GM19025 (cell line): Measurements from ENCODE around the gene ZBTB7C.

ENCODE experiments used
- ATAC-seq: cut with Tn5 transposase; IDR thresholded peaks from one replicate; pipeline ENCODE4 v1.9.1; 2021; ENCODE audit warnings: mild to moderate bottlenecking, low read depth, moderate library complexity; ENCODE audit not compliant: unreplicated experiment

Gene ZBTB7C

GRCh38 chr18:48132797-48133655 lies 276.2 kb downstream of the ZBTB7C start:
- ATAC-seq = no peak

GRCh38 chr18:48131042-48131441 lies 278.1 kb downstream of the ZBTB7C start:
- ATAC-seq = no peak

DNA sequence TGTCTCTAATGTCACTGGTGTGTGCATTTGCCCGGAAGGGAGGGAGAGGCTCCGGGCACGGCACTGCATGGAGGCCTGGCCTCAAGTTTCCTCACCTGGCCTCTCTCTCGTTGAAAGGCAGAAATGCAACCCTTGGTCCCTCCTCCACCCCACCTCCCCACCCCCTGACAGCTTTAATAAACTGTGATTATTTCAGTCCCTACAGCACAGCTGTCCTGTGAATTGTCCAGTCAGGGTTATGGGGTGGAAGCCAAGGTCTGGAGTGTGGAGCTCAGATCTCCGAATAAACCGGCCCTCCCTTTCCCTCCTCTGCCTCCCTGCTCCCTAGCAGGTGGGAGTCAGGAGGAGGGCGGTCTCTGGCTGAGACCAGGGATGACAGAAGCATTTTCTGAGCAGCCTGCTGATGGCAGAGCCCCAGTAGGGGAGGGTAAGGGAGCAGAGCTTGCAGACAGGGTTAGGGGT lies 279.5 kb downstream of the ZBTB7C start:
- no peak for ATAC-seq

DNA sequence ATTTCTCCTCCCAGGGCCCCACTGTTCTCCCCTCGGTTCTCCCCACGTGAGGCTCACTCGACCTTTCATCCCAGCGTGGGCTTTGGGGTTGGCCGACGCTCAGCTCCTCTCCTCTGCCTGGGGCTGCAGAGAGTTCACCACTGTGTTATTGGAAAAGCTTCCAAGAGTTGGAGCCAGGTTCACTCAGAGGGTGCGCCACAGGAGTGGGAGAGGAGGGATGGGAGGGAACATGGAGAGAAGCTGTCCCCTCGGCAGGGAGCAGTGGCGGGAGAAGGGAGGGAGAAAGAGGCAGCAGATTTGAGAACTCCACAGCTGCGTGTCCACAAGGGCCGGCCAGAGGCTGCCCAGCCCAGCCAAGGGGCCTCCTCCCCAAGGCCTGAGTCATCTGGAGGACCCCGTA lies 281.6 kb downstream of the ZBTB7C start:
- no peak for ATAC-seq

GRCh38 chr18:48126240-48126639 lies 282.9 kb downstream of the ZBTB7C start:
- no peak for ATAC-seq

DNA sequence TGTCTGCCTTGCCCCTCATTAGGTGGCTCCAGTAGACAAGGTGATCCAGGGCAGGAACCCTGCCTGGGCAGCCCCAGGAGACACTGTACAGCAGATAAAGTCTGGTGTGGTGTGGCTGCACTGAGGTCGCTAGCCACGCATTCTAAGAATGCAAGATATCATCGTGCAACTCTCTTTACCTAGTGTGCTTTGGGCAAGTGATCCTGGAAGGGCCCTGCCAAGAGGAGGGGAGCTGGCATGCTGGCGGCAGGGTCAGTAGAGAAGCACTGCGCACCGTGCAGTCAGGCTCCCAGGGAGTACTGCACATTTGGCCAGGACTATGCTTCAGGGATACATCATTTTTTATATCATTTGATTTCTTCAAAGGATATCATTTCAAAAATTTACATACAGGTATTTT lies 283.5 kb downstream of the ZBTB7C start:
- no peak for ATAC-seq

GRCh38 chr18:48124857-48125626 lies 284.1 kb downstream of the ZBTB7C start:
- ATAC-seq = no peak

DNA sequence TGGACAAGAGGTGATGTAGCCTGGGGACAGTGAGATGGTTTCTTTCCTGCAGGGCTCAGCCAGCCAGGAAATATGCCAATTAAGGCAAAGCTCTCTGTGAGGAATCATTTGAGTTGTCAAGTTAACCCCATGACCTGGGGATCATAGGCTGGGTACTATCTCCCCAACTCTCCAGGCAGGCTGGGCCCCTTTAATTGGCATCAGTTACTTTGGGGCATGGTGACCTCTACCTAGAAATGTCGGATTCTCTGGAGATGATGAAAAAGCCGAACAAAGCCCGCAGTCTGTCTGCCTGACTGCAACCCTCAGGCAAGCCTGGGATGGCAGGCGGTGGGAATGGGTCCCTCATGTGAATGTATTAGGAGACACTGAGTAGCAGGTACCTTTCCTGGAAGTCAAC lies 285.2 kb downstream of the ZBTB7C start:
- ATAC-seq = no peak

DNA sequence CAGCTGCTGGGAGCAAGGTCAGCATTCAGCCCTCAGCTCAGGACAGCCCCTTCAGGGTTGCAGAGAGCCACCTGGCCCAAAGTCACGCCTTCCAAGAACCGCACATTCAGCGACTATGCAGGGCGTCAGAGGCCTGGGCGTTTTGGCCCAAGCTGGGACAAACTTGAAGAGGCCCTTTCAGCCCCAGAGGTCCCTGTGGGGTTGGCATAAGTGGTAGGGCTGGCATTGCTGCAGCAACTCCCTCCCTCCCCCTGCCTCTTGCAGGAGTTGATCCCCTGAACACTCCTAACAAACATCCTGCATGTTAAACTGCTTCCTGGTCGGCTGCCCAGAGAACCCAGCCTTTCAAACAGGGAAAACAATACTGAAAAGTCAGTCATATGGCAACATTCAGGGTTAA lies 285.9 kb downstream of the ZBTB7C start:
- no peak for ATAC-seq

- ATAC-seq = no peak
These were observed 286.4 kb downstream of the ZBTB7C start for GRCh38 chr18:48122816-48123215.

DNA sequence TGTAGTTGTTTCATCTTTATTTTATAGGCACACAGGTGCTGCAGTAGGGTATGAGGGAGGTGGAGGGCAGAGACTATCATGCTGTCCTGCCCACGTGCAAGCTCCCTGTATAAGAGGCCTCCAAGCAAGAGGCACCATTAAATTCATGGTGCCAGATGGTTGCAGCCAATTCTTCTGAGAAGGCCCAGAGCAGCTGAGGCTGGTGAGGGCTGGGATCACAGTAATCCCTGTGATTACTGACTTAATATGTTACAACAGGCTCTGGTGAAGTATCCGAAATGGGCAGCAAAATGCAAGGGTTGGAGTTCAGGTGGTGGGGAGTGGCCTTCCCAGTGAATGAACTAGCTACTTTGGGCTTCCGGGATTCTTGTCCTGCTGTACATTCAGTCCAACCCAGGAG lies 286.8 kb downstream of the ZBTB7C start:
- no peak for ATAC-seq

GRCh38 chr18:48121752-48122151 lies 287.4 kb downstream of the ZBTB7C start:
- ATAC-seq = no peak

DNA sequence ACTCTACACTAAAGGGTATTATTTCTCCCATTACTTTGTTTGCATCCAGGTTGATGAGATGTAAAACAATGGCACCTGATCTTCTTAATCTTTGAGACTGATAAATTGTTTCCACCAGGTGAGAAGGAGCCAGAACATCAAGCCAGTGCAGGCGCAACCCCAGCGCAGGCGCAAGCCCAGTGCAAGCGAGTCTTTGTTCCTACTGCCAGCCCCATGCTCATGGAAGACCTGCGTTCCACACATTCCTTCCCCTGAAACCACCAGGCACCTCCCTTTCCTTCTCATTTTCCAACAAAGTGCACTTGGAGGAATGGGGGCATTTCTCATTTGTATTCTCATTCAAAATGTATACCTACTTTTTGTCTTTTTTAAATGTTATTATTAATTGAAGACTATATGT lies 290.0 kb downstream of the ZBTB7C start:
- no peak for ATAC-seq

- ATAC-seq = no peak
These were observed 292.1 kb downstream of the ZBTB7C start for GRCh38 chr18:48116873-48117630.

- no peak for ATAC-seq
These were observed 293.2 kb downstream of the ZBTB7C start for GRCh38 chr18:48116017-48116416.

GRCh38 chr18:48113691-48114090 lies 295.5 kb downstream of the ZBTB7C start:
- ATAC-seq = no peak

GRCh38 chr18:48111587-48111986 lies 297.6 kb downstream of the ZBTB7C start:
- ATAC-seq = no peak

DNA sequence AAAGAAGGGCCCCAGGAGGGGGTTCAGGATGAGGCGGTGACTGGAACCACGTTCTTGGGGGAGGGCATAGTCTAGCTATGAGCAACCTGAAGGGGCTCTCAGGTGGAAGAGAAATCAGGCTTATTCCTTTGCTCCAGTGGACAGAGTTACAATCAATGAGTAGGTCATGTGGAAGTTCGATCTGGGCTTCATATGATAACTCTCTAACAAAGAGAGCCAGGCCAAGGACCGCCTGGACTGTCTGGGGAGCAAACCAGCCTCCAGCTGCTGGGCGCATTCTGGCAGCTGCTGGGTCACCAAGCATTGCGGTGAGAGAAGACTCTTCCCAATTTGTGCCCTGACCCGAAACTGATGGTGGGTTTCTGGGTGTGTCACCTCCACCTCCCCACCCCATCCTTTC lies 298.4 kb downstream of the ZBTB7C start:
- no peak for ATAC-seq

GRCh38 chr18:48109961-48110493 lies 299.2 kb downstream of the ZBTB7C start:
- no peak for ATAC-seq

- no peak for ATAC-seq
These were observed 301.0 kb downstream of the ZBTB7C start for GRCh38 chr18:48108136-48108535.
